ENCODE results near the gene SLC30A10.

GRCh38 chr1:219965285-219966070, 37.1 kb upstream of the SLC30A10 start:
- TF ChIP-seq, protein P1, sequence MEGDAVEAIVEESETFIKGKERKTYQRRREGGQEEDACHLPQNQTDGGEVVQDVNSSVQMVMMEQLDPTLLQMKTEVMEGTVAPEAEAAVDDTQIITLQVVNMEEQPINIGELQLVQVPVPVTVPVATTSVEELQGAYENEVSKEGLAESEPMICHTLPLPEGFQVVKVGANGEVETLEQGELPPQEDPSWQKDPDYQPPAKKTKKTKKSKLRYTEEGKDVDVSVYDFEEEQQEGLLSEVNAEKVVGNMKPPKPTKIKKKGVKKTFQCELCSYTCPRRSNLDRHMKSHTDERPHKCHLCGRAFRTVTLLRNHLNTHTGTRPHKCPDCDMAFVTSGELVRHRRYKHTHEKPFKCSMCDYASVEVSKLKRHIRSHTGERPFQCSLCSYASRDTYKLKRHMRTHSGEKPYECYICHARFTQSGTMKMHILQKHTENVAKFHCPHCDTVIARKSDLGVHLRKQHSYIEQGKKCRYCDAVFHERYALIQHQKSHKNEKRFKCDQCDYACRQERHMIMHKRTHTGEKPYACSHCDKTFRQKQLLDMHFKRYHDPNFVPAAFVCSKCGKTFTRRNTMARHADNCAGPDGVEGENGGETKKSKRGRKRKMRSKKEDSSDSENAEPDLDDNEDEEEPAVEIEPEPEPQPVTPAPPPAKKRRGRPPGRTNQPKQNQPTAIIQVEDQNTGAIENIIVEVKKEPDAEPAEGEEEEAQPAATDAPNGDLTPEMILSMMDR (CRISPR knock-in tag; IDR thresholded peaks at IDR 0.05): no peak
- TF ChIP-seq ZNF746 (CRISPR knock-in tag; IDR thresholded peaks at IDR 0.05) (no peak), KDM1A (CRISPR knock-in tag; IDR thresholded peaks at IDR 0.05) (no peak)
